HepG2 (cell line): ENCODE data around the gene YPEL5. TPM values are rescaled to one million over a fixed set of nuclear protein-coding genes. Genes with fewer than 3 reads are reported as not detected.

Source experiments
- BRCA1 ChIP-seq: sonication (generic); formaldehyde crosslinking; IDR thresholded peaks from 2 replicates; pipeline ENCODE4 v1.4.0; 2020; ENCODE audit warnings: missing genetic modification reagents
- CTCF ChIP-seq: sonication (generic); formaldehyde crosslinking; IDR thresholded peaks from 2 replicates; pipeline ENCODE4 v1.5.0; 2020; ENCODE audit warnings: mild to moderate bottlenecking, missing genetic modification reagents, moderate library complexity
- FOXO1 ChIP-seq: sonication (generic); formaldehyde crosslinking; IDR thresholded peaks from 2 replicates; pipeline ENCODE4 v1.4.0; 2020; ENCODE audit warnings: missing genetic modification reagents
- HNRNPK ChIP-seq: fragments of 200-400 bp; formaldehyde crosslinking; IDR thresholded peaks from 2 replicates; pipeline ENCODE4 v1.6.1; 2018; ENCODE audit warnings: low read length, low read depth, moderate library complexity, mild to moderate bottlenecking; ENCODE audit not compliant: poor library complexity, severe bottlenecking
- MAZ ChIP-seq, 2 experiments: sonication (generic) in 1 of 2; formaldehyde crosslinking in 1 of 2; IDR thresholded peaks; 2 replicates each; pipeline versions ENCODE4 v1.5.0 to v1.6.1; 2012 to 2020; ENCODE audit warnings: low read depth in 2 of 2, mild to moderate bottlenecking in 2 of 2, borderline replicate concordance in 1 of 2, improper control_type of control experiment in 1 of 2, low read length in 1 of 2, missing genetic modification reagents in 1 of 2, moderate library complexity in 1 of 2
- MBD4 ChIP-seq: IDR thresholded peaks from 2 replicates; pipeline ENCODE4 v1.6.1; 2012; ENCODE audit warnings: low read length, inconsistent platforms, borderline replicate concordance
- MLX ChIP-seq: IDR thresholded peaks from 2 replicates; pipeline ENCODE4 v1.6.1; 2016
- MXI1 ChIP-seq: IDR thresholded peaks from 3 replicates; pipeline ENCODE4 v1.6.1; 2012; ENCODE audit warnings: low read depth, low read length, inconsistent platforms, borderline replicate concordance
- POLR2G ChIP-seq: fragments of 200-400 bp; formaldehyde crosslinking; IDR thresholded peaks from 2 replicates; pipeline ENCODE4 v1.6.1; 2018; ENCODE audit warnings: mild to moderate bottlenecking, low read depth, low read length, moderate library complexity
- SALL2 ChIP-seq: sonication (generic); formaldehyde crosslinking; IDR thresholded peaks from 2 replicates; pipeline ENCODE4 v1.8.1; 2023; ENCODE audit warnings: mild to moderate bottlenecking, missing genetic modification reagents, inconsistent platforms
- SSRP1 ChIP-seq: IDR thresholded peaks from 2 replicates; pipeline ENCODE4 v1.6.1; 2016; ENCODE audit warnings: control low read depth
- USF2 ChIP-seq, 2 experiments: sonication (generic) in 1 of 2; formaldehyde crosslinking in 1 of 2; IDR thresholded peaks; 2 replicates each; pipeline versions ENCODE4 v1.5.1 to v1.6.1; 2011 to 2020; ENCODE audit warnings: borderline replicate concordance in 1 of 2, low read depth in 1 of 2, low read length in 1 of 2, mild to moderate bottlenecking in 1 of 2, missing genetic modification reagents in 1 of 2, moderate library complexity in 1 of 2
- YEATS4 ChIP-seq: sonication (generic); formaldehyde crosslinking; IDR thresholded peaks from 2 replicates; pipeline ENCODE4 v1.4.0; 2020; ENCODE audit warnings: missing genetic modification reagents, borderline replicate concordance
- YY1 ChIP-seq: IDR thresholded peaks from 2 replicates; pipeline ENCODE4 v1.6.1; 2011; ENCODE audit warnings: low read length, low read depth, moderate library complexity, mild to moderate bottlenecking; ENCODE audit not compliant: insufficient read depth, insufficient replicate concordance
- ZBTB2 ChIP-seq: sonication (generic); formaldehyde crosslinking; IDR thresholded peaks from 2 replicates; pipeline ENCODE4 v1.8.0; 2022; ENCODE audit warnings: low read depth, missing genetic modification reagents
- ZFAT ChIP-seq: sonication (generic); formaldehyde crosslinking; conservative IDR thresholded peaks from 2 replicates; pipeline ENCODE4 v1.8.1; 2023; ENCODE audit warnings: missing genetic modification reagents, inconsistent platforms
- polyA plus RNA-seq, 8 experiments: library from polyadenylated mRNA; depleted of rRNA in 3 of 8; stranded (reverse) in 7 of 8; unstranded in 1 of 8; fragments of >200 nt; fragmentation: Illumina TruSeq in 4 of 8; extraction: Trizol in 4 of 8; gene quantifications; 2 replicates each; pipeline versions ENCODE4 v1.2.1 to v1.2.3, GENCODE V29; 2011 to 2016; ENCODE audit warnings: low read depth in 4 of 8, missing spikeins in 1 of 8, mixed read lengths in 1 of 8; ENCODE audit not compliant: insufficient read depth in 1 of 8
- total RNA-seq, 5 experiments: library from RNA; depleted of rRNA; stranded (reverse); fragments of >200 nt; fragmentation: Illumina TruSeq; extraction: Trizol; gene quantifications; 2 replicates each; pipeline ENCODE4 v1.2.3, GENCODE V29; 2016; ENCODE audit warnings: low read depth in 1 of 5

The YPEL5 gene
- total and polyA plus RNA-seq, 2 of the 13 experiments (the other 11 are each of a cell fraction or from before 2014, with no cell fraction given), result 12.7 to 49.7 TPM

GRCh38 chr2:30147715-30148610, 1.2 kb downstream of the YPEL5 start (continued):
- TF ChIP-seq YEATS4 (peak; percentile 25; the same call in 1 of the 2 replicates), HNRNPK (peak; percentile 71), POLR2G (peak; percentile 24; the same call in 1 of the 2 replicates), MXI1 (peak; percentile 59; the same call in 1 of the 3 replicates), CTCF (CRISPR knock-in tag) (peak; percentile 65; the same call in 1 of the 2 replicates), ZFAT (CRISPR knock-in tag) (0 out of 2 replicates have a peak, but pooled peaks have one; percentile 25), USF2 (IDR thresholded peaks at IDR 0.05; ENCODE audit: low read depth, low read length) (peak; percentile 81), USF2 (CRISPR knock-in tag; IDR thresholded peaks at IDR 0.05; ENCODE audit: borderline replicate concordance) (peak; percentile 73; the same call in 1 of the 2 replicates), SALL2 (CRISPR knock-in tag) (peak; percentile 63; the same call in 1 of the 2 replicates), MAZ (IDR thresholded peaks at IDR 0.05; ENCODE audit: borderline replicate concordance, low read depth, low read length) (no peak), MAZ (CRISPR knock-in tag; IDR thresholded peaks at IDR 0.05; ENCODE audit: low read depth) (peak; percentile 71; the same call in 1 of the 2 replicates), SSRP1 (CRISPR knock-in tag) (no peak), YY1 (peak; percentile 57), FOXO1 (CRISPR knock-in tag) (peak; percentile 23; the same call in 1 of the 2 replicates), MBD4 (no peak), BRCA1 (CRISPR knock-in tag) (0 out of 2 replicates have a peak, but pooled peaks have one; percentile 34), ZBTB2 (0 out of 2 replicates have a peak, but pooled peaks have one; percentile 46), MLX (CRISPR knock-in tag) (no peak)
